Glomerular visceral epithelial cell (primary cell): ENCODE data around the gene BTG2.
"Not testable (repeated sequence)": the region's sequence is repeated elsewhere in the genome, so short reads cannot be mapped to it uniquely, and the experiment has no call there.

Experiments
- DNase-seq: peaks from one replicate; pipeline ENCODE4 v3.0.0-alpha.2; 2016; ENCODE audit errors: extremely low spot score

The BTG2 gene

DNA sequence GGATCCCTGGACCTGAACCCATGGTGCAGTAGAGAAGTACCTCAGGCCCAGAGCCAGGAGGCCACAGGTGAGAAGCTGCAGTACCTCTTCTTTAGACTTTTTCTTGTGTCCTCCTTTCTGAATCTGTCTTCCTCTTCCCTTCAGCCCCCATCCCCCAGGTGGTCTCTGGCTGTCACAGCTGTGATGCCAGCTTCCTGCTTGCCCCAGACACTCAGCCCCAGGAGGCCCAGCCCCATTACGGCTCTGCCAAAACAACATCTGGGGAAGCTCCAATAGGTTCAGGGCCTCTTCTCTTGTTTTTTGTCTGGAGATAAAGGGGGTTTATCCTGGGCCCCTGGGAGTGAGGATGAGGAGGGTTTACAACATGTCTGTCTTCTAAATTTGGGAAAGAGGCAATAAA lies 9.5 kb upstream of the BTG2 start:
- no peak for DNase-seq

DNA sequence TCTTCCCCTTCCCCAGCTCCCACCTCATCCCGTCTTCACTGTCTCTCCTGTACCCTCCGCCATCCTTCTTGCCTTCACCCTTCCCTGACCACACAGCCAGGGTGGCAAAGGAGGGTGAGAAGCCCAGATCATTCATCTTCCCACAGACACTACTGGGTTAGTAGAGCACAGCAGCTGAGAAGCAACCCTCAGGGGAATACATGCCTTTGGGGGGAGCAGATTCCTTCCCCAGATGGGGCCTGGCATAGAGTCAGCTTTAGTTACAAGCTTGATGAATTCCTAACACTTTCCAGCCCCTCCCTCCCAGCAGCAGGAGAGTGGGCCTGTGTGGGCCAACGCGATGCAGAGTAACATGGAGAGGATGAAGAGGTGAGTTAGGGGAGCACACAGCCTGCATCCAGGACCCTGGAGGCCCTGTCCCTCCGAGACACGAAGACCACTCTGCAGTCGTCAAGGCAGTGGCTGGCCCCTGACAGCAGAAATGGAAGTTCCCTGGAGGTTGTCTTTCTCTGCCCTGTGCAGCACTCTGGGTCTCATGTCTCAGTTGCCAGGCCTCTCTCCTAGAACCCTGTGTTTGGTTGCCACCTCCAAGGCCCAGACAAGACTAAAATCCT lies 8.8 kb upstream of the BTG2 start:
- no peak for DNase-seq

DNA sequence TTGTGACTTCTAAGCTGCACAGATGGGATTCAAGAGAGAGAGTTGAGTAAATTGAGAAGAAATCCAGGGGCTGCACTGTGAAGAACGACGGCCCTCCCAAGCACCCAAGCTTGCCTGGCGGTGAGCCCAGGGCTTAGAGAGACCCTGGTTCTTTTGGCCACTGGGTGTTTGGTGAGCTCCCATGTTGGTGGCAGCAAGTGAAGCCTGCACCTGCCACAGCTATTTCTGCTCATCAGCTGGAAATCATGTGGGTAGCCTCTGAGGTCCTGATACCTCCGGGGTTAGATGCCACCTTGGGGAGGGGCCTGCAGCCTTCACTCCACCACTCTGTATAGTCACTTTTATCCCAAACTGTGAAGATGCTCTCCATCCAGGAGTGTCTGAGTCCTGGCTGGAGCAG lies 6.2 kb upstream of the BTG2 start:
- no peak for DNase-seq

DNA sequence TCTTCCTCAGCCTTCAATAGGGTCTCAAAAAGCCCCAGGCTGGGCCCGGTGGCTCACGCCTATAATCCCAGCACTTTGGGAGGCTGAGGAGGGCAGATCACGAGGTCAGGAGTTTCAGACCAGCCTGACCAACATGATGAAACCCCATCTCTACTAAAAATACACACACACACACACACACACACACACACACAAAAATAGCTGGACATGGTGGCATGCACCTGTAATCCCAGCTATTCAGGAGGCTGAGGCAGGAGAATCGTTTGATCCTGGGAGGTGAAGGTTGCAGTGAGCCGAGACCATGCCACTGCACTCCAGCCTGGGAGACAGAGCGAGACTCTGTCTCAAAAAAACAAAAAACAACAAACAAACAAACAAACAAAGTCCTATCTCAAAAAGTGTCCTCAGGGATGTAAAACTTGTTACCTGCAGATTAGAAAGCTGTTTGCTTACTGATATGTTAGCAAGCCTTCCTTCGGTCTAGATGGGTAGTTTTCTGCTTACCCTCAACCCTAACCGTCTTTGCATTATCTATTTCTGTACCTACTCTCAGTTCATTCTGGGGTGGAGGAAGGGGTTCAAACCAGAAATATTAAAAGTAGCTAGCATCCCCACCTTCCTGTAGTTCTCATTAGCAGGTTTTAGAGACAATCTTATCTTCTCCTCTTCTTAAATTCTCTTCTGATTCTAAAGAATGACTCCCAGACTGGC lies 5.4 kb upstream of the BTG2 start:
- not testable (repeated sequence) for DNase-seq

DNA sequence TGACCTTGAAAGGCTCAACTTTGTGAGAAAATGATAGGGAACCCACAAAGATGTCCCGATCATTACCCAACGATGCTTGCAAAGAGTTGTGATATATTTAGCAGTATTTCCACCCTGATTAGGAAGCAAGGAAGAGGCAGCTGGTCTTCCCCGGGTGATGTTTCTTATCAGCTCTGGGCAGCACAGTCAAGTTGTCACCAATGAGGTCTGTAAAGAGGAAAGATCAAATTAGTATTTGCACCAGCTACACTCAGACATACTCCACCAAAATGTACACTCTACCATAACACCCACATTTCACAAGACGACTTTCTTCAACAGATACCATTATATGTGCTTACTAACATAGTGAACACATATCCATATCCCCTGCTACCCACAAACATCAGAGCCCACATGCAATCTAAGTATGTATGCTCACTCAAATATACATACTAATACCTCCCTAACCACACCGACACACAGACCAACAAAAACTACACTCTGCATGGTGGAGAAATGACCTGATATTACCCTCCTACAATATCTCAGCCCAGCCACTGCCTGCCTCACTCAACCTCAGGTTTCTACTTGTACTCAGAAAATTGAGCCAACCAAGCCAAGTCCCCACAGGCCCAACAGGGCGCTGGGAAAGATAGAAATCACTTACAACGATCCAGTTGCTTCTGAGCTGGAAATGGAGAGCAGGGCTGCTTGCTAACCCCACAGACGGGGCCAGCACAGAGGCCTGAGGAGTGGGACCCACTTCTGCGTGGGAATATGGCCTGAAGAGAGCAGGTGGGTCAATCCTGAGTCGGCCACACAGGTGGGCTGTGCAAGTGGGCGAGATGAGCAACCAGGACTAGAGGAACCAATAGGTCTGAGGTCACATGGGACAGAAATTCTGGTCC lies 4.6 kb upstream of the BTG2 start:
- DNase-seq: no peak

DNA sequence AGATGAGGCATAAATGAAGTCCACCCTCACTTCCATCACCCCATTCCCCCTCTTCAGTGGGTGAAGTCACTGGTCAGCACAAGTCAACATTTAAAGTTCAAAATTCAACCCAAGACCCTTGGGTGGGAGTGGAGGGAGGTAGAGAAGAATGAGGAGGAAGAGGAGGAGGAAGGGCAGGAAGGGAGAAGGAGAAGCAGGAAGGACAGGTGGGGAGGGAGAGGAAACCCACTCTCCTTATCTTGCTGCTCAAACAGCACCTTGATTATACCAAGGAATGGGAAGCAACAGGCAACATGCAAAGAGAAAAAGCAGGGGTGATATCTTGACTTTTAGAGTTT lies 4.0 kb upstream of the BTG2 start:
- DNase-seq: no peak

DNA sequence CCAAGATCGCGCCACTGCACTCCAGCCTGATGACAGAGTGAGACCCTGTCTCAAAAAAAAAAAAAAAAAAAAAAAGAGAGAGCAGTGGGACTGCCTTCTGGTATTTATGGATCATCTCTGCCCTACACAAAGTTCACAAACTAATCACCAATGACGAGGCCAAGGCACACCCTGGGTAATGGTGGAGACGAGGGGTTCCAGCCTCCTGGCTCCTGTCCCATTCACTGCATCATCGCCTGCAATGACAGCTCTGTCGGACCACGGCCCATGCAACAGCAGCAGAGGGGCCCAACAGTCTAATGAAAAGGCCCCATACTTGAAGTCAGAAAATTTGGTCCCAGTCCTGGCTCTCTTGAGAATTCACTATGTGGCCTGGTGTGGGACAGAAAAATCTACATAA lies 2.9 kb upstream of the BTG2 start:
- no peak for DNase-seq

DNA sequence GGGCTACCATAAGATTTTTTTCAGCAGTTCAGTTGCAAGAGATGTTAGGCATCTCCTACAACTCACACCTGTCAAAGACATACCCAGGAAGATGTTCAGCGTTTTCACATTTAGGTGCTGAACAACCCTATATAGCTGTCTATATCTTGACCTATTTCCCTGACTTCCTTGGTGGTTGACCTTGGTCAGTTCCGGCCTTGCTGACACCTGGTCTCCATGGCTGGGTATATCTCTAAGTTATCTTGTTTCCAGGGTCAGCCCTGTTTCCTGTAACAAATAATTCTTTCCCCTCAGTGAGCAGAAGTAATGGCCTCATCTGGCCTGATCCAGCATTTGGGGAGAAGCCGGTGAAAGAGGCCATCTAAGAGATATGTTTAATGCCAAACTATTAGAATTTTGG lies 2.4 kb upstream of the BTG2 start:
- DNase-seq: no peak

DNA sequence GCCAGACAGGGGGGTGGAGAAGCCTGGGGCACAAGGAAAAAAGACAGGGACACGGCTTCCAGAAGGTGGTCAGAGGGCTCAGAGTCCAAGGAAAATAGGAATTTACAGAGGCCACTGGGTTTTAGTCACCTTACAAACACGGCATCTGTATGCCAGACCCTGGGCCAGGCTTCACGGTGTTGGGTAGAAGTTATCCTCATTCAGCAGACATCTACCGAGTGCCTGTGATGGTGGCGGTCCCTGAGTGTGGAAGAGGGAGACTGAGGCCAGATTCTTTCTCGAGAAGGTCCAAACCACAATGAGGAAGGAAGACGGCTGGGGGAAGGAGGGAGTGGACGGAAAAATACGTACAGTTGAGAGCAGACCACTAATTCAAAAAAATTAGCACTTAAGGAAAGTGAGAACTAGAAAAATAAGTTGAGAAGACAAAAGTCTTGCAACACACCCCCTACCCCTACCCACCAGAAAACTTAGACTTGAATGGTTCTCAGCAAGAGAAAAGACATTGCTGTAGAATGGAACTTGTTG lies 864 bp upstream of the BTG2 start:
- no peak for DNase-seq

DNA sequence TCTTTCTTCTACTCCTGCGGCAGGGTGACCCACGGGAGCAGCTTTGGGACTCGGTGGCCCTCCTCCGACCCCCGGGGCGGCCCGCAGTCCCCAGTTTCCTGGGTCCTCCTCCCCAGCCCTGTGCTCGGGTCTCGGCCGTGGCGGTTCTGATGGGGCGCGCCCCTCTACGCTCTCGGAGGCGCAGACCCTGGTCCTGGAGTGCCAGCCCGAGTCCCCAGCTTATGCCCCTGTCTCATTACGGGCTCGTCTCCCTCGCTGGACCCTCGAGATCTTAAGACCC lies 430 bp downstream of the BTG2 start:
- DNase-seq: no peak

DNA sequence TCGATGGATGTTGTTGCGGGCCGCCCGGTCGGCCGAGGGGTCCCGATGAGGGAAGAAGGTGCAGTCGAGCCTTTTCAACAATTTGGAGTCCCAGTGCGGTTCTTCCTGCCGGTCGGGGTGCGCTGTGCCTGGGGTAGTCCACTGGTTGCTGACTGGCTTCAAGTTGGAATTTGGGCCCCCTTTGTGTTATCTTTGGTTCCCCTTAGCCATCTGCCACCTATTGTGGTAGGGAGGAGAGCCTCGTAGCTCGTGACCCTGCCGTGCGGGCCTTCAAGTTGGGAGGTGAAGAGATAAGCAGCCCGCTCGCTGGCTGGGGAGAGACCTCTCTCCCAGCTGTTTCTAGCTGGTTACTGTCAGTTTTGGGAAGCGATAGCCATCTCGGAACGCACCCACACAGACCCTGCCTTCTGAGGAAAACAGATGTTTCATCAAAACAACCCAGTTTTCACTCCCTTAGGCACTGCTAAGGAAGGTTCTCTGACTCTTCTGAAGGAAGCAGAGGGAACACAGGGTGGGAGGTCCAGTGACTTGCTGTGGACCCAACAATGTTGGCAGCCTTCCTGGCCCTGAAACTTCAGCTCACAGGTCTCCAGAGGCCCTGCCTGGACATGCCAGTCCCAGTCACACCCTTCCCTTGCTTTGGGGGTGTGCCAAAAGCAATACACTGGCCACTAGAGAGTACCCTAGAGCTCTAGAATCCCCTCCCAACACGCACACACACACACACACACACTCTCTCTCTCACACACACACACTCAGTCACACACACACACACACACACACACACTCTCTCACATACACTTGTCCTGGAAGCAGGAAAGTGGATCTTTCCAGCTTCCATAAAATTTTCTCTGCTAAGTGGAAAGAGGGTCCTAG lies 1.0 kb downstream of the BTG2 start:
- DNase-seq: peak; percentile 77

DNA sequence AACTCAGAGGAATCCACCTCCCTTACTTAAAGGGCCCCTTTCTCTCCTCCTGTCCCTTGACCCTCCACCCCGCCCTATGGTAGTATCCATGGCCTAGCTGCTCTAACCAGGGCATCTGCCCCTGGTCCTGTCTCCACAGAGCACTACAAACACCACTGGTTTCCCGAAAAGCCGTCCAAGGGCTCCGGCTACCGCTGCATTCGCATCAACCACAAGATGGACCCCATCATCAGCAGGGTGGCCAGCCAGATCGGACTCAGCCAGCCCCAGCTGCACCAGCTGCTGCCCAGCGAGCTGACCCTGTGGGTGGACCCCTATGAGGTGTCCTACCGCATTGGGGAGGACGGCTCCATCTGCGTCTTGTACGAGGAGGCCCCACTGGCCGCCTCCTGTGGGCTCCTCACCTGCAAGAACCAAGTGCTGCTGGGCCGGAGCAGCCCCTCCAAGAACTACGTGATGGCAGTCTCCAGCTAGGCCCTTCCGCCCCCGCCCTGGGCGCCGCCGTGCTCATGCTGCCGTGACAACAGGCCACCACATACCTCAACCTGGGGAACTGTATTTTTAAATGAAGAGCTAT lies 1.7 kb downstream of the BTG2 start:
- DNase-seq: no peak

DNA sequence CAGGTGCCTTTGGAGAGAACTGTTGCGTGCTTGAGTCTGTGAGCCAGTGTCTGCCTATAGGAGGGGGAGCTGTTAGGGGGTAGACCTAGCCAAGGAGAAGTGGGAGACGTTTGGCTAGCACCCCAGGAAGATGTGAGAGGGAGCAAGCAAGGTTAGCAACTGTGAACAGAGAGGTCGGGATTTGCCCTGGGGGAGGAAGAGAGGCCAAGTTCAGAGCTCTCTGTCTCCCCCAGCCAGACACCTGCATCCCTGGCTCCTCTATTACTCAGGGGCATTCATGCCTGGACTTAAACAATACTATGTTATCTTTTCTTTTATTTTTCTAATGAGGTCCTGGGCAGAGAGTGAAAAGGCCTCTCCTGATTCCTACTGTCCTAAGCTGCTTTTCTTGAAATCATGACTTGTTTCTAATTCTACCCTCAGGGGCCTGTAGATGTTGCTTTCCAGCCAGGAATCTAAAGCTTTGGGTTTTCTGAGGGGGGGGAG lies 2.4 kb downstream of the BTG2 start:
- no peak for DNase-seq

DNA sequence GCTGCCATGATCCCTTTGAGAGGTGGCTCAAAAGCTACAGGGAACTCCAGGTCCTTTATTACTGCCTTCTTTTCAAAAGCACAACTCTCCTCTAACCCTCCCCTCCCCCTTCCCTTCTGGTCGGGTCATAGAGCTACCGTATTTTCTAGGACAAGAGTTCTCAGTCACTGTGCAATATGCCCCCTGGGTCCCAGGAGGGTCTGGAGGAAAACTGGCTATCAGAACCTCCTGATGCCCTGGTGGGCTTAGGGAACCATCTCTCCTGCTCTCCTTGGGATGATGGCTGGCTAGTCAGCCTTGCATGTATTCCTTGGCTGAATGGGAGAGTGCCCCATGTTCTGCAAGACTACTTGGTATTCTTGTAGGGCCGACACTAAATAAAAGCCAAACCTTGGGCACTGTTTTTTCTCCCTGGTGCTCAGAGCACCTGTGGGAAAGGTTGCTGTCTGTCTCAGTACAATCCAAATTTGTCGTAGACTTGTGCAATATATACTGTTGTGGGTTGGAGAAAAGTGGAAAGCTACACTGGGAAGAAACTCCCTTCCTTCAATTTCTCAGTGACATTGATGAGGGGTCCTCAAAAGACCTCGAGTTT lies 3.1 kb downstream of the BTG2 start:
- no peak for DNase-seq

DNA sequence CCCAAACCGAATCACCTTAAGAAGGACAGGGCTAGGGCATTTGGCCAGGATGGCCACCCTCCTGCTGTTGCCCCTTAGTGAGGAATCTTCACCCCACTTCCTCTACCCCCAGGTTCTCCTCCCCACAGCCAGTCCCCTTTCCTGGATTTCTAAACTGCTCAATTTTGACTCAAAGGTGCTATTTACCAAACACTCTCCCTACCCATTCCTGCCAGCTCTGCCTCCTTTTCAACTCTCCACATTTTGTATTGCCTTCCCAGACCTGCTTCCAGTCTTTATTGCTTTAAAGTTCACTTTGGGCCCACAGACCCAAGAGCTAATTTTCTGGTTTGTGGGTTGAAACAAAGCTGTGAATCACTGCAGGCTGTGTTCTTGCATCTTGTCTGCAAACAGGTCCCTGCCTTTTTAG lies 3.6 kb downstream of the BTG2 start:
- DNase-seq: no peak

DNA sequence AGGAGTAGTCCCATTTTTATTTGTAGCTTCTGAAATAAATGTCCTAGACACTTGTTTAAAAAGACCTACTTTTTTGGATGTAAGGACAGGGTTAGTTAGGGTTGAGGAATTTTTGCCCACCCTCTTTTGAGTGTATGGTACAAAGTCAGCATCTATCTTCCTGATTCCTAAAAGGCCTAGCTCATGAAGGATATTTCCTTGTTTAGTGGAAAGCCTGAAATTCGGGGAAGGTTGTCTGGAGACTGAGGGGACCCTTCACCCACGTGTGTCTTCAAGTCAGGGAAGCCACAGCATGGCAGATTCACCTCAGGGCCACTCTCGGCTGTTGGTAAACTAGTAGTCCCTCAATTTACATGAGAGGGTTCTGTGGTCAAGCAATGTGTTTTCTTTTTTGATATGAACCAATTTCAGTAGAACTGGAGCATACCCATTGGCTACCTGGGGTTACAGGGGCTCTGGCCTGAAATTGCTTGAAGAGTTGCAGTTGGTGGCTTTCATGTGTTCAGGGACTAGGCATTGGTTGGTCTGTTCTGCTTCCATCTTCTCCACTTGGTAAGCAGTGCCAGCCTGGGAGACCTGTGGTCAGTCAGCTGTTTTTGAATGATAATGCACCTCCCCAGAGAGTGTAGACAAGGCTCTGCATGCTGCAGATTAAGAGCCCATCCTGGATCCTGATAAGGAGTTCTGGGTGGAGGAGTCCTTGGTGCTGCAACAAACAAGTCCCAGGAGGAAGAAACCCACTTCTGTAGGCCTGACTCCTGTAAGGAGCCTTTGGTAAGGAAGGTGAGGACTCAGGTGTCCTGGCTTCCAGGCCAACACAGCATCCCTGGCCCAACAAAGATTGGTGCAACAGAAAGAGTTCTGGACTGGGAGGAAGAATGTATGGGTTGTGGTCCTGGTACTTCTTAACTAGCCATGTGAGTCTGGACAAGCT lies 6.3 kb downstream of the BTG2 start:
- DNase-seq: no peak

DNA sequence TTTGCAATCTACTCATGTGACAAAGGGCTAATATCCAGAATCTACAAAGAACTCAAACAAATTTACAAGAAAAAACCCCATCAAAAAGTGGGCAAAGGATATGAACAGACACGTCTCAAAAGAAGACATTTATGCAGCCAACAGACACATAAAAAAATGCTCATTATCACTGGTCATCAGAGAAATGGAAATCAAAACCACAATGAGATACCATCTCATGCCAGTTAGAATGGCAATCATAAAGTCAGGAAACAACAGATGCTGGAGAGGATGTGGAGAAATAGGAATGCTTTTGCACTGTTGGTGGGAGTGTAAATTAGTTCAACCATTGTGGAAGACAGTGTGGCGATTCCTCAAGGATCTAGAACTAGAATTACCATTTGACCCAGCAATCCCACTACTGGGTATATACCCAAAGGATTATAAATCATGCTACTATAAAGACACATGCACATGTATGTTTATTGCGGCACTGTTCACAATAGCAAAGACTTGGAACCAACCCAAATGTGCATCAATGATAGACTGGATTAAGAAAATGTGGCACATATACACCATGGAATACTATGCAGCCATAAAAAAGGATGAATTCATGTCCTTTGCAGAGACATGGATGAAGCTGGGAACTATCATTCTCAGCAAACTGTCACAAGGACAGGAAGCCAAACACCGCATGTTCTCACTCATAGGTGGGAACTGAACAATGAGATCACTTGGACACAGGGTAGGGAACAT lies 8.9 kb downstream of the BTG2 start:
- DNase-seq: not testable (repeated sequence)

DNA sequence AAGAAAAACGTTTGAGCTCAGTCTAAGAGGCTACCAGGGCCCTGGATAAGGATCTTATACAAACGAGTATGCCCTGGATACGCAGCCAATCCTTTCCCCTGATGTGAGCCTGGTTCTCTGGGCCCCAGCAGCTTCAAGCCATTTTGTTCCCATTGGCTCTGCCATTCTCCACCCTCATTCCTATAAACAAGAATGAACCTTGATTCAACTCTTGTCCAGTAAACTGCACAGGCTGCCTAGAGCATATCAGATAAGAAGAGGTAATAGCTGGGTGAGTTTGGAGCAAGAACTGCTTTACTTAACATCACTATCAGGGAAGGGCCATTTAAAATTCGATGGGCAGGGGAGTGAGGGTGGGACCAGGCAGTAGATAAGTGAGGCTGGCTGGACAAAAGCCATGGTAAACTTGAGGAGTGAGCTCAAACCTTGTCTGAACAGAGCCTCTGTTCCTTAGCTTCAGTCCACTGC lies 11.3 kb downstream of the BTG2 start:
- no peak for DNase-seq
